Urinary bladder (tissue), 4 donors: Measurements from ENCODE around the gene KIAA1210. TPM values are rescaled to one million over a fixed set of nuclear protein-coding genes. Genes with fewer than 3 reads are reported as not detected.

Experiments used
- DNase-seq: peaks from one replicate; pipeline ENCODE4 v3.0.0-alpha.2; 2015; ENCODE audit errors: extremely low spot score
- H3K27ac ChIP-seq: one replicate; pipeline ENCODE4 v1.5.1; 2013; ENCODE audit warnings: low read depth, mild to moderate bottlenecking, moderate library complexity
- H3K36me3 ChIP-seq: one replicate; pipeline ENCODE4 v1.6.1; 2013; ENCODE audit warnings: mild to moderate bottlenecking, moderate library complexity; ENCODE audit not compliant: insufficient read depth
- H3K4me1 ChIP-seq: one replicate; pipeline ENCODE4 v1.6.1; 2013; ENCODE audit warnings: mild to moderate bottlenecking, moderate library complexity; ENCODE audit not compliant: insufficient read depth
- H3K4me3 ChIP-seq: one replicate; pipeline ENCODE4 v1.5.1; 2013; ENCODE audit warnings: low read depth, low read length
- WGBS: extraction: QIAGEN DNeasy Blood & Tissue Kit; methylation state at CpG from one replicate; pipeline ENCODE4 v1.1.7; 2013; 5-methylcytosine and 5-hydroxymethylcytosine counted together
- polyA plus RNA-seq: library from polyadenylated mRNA; stranded (reverse); fragments of 200-250 nt; gene quantifications from one replicate; pipeline ENCODE4 v1.2.3, GENCODE V29; 2013
- total RNA-seq: library from RNA; depleted of rRNA; stranded (reverse); fragments of >200 nt; gene quantifications from one replicate; pipeline ENCODE4 v1.2.3, GENCODE V29; 2014
- donor health status: healthy with polysubstance abuse.
- donor health status: healthy.

KIAA1210 gene
- total and polyA plus RNA-seq, 2 donors, result 0.06 to 0.69 TPM

GRCh38 chrX:119075270-119076025 lies 52.2 kb downstream of the KIAA1210 start:
- DNase-seq, result no peak
- Histone ChIP-seq H3K4me1 (no peaks in the 10 kb centered on the region), H3K36me3 (no peaks in the 10 kb centered on the region), H3K27ac (no peak overlapping the region), H3K4me3 (no peak overlapping the region)
- 90% methylated on average over 3 of the region's 3 CpGs for WGBS

GRCh38 chrX:119073911-119074310 lies 53.7 kb downstream of the KIAA1210 start:
- no peaks in the 10 kb centered on the region for H3K36me3 ChIP-seq
- DNase-seq, result no peak
- H3K4me3 ChIP-seq, result no peak overlapping the region
- H3K4me1 ChIP-seq, result no peaks in the 10 kb centered on the region
- no peak overlapping the region for H3K27ac ChIP-seq
- 94% methylated on average over 19 of the region's 19 CpGs for WGBS

GRCh38 chrX:119073200-119073905 lies 54.3 kb downstream of the KIAA1210 start:
- H3K36me3 ChIP-seq, result no peaks in the 10 kb centered on the region
- DNase-seq, result no peak
- 97% methylated on average over 43 of the region's 43 CpGs for WGBS

GRCh38 chrX:119072744-119073143 lies 54.9 kb downstream of the KIAA1210 start, which contains the start of gene CT47C1:
CT47C1 (plus strand) TSS chrX:119072993; CDS start chrX:119073226, 233 bp downstream.
- no peak for DNase-seq
- Histone ChIP-seq H3K4me1 (no peaks in the 10 kb centered on the region), H3K27ac (no peak within 1 kb of the TSS), H3K36me3 (no peaks in the 10 kb centered on the region), H3K4me3 (no peak within 1 kb of the TSS)
- 96% methylated on average over 6 of the region's 6 CpGs for WGBS

More at GRCh38 chrX:119073200-119073905, 54.3 kb downstream of the KIAA1210 start:
- Histone ChIP-seq H3K4me1 (no peaks in the 10 kb centered on the region), H3K27ac (no peak overlapping the region), H3K4me3 (no peak overlapping the region)

- no peaks in the 10 kb centered on the region for H3K4me1 ChIP-seq
- no peak overlapping the region for H3K27ac ChIP-seq
- H3K36me3 ChIP-seq, result no peaks in the 10 kb centered on the region
- 78% methylated on average over 2 of the region's 2 CpGs for WGBS
- H3K4me3 ChIP-seq, result no peak overlapping the region
- DNase-seq, result no peak
Measured at GRCh38 chrX:119071381-119071780, 56.2 kb downstream of the KIAA1210 start.

GRCh38 chrX:119069762-119070161 lies 57.9 kb downstream of the KIAA1210 start:
- 92% methylated on average over 1 of the region's 1 CpG for WGBS
- Histone ChIP-seq H3K27ac (no peak overlapping the region), H3K4me1 (no peaks in the 10 kb centered on the region), H3K36me3 (no peaks in the 10 kb centered on the region), H3K4me3 (no peak overlapping the region)
- no peak for DNase-seq

- Histone ChIP-seq H3K4me3 (no peak overlapping the region), H3K27ac (no peak overlapping the region), H3K4me1 (no peaks in the 10 kb centered on the region), H3K36me3 (no peaks in the 10 kb centered on the region)
- WGBS, result 86% methylated on average over 1 of the region's 1 CpG
- DNase-seq, result no peak
Measured at GRCh38 chrX:119069128-119069527, 58.5 kb downstream of the KIAA1210 start.

GRCh38 chrX:119067023-119067739 lies 60.4 kb downstream of the KIAA1210 start:
- DNase-seq, result no peak

GRCh38 chrX:119063428-119063827 lies 64.2 kb downstream of the KIAA1210 start:
- 98% methylated on average over 7 of the region's 7 CpGs for WGBS
- DNase-seq, result no peak
- H3K4me1 ChIP-seq, result no peaks in the 10 kb centered on the region
- H3K36me3 ChIP-seq, result no peaks in the 10 kb centered on the region
- no peak overlapping the region for H3K27ac ChIP-seq
- H3K4me3 ChIP-seq, result no peak overlapping the region

More at GRCh38 chrX:119067023-119067739, 60.4 kb downstream of the KIAA1210 start:
- Histone ChIP-seq H3K27ac (no peak overlapping the region), H3K4me1 (no peaks in the 10 kb centered on the region), H3K36me3 (no peaks in the 10 kb centered on the region), H3K4me3 (no peak overlapping the region)
- 4% methylated on average over 7 of the region's 7 CpGs for WGBS

- Histone ChIP-seq H3K27ac (no peak overlapping the region), H3K4me3 (no peak overlapping the region), H3K36me3 (no peaks in the 10 kb centered on the region), H3K4me1 (no peaks in the 10 kb centered on the region)
- WGBS, result 44% methylated on average over 6 of the region's 6 CpGs
- no peak for DNase-seq
Measured at GRCh38 chrX:119062750-119063374, 64.8 kb downstream of the KIAA1210 start.

- H3K4me1 ChIP-seq, result no peaks in the 10 kb centered on the region
- no peak overlapping the region for H3K4me3 ChIP-seq
- H3K27ac ChIP-seq, result no peak overlapping the region
- WGBS, result 25% methylated on average over 2 of the region's 2 CpGs
- H3K36me3 ChIP-seq, result no peaks in the 10 kb centered on the region
- DNase-seq, result no peak
Measured at GRCh38 chrX:119055687-119056086, 71.9 kb downstream of the KIAA1210 start.

GRCh38 chrX:119045884-119046283 lies 81.7 kb downstream of the KIAA1210 start:
- no peaks in the 10 kb centered on the region for H3K4me1 ChIP-seq
- 98% methylated on average over 2 of the region's 2 CpGs for WGBS

GRCh38 chrX:119042996-119043395 lies 84.6 kb downstream of the KIAA1210 start:
- no peaks in the 10 kb centered on the region for H3K4me1 ChIP-seq
- no peak overlapping the region for H3K27ac ChIP-seq
- WGBS, result 97% methylated on average over 1 of the region's 1 CpG
- no peak for DNase-seq
- no peaks in the 10 kb centered on the region for H3K36me3 ChIP-seq
- no peak overlapping the region for H3K4me3 ChIP-seq

More at GRCh38 chrX:119045884-119046283, 81.7 kb downstream of the KIAA1210 start:
- Histone ChIP-seq H3K36me3 (no peaks in the 10 kb centered on the region), H3K27ac (no peak overlapping the region), H3K4me3 (no peak overlapping the region)
- no peak for DNase-seq
